G401.6 (cell line): ENCODE data around the gene UBALD2.
"Not testable (repeated sequence)": the region's sequence is repeated elsewhere in the genome, so short reads cannot be mapped to it uniquely, and the experiment has no call there.

ENCODE experiments used
- FAIRE-seq: peaks from 2 replicates; lab custom pipeline; 2012; peaks lifted over from hg19 to GRCh38; lab: Jason Lieb, UNC

Gene UBALD2

DNA sequence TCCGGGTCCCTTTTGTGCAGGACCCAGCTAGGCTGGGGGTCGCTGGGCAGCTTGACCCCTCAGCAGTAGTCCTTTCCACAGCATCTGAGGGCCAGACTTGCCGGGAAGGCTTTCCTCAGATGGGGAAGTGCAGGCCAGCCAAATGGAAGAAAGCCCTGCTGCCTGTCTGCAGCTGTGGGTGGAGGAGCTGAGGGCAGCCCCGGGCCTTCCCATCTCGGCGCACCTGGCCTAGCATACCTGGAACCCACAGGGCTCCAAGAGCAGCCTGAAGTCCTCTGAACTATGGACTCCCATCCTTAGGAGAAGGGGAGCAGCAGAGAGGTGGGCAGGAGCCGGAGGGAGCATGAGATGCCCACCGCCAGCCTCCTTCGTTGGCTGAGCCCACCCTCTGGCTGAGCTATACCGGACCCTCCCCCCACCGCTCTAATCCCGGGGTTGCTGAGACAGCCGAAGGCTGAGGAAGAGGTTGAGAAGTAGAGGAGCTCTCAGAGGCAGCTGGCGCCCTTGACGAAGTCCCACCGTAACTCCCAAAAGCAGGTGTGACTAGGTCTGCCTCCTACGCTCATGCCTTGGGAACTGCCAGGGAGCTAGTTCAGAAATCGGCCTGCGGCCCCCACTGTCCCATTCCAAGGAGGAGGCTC, 13.2 kb downstream of the UBALD2 start:
- no peak for FAIRE-seq

- FAIRE-seq, result peak; percentile 88
These were observed 14.0 kb downstream of the UBALD2 start for GRCh38 chr17:76278952-76279741.

DNA sequence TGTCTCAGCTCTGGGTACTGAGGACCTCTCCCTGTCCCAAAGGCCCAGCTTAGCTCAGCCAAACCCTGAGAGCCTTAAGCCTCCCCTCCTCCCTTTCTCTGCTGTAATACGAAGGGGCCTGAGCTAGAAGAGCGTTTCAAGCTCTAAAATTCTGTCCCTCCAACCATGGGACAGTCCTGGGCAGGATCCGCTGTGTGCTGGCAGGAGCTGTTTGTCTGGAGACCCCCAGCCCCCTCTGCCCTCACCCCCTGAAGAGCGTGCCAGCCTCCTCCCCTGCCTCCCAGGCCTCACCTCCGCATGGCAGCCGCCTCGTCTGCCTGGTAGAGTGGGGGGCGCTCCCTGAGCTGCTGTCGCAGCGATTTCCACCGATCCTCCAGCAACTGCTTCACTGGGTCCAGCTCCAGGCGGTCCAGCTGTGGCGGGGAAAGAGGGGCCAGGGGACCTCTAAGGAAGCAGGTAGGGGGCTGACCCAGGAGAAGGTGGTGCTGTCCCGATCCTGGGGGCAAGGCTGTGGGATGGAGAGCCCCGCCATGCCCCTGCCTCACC, 14.7 kb downstream of the UBALD2 start:
- no peak for FAIRE-seq

GRCh38 chr17:76280650-76281049, 15.5 kb downstream of the UBALD2 start:
- no peak for FAIRE-seq

- no peak for FAIRE-seq
These were observed 16.6 kb downstream of the UBALD2 start for GRCh38 chr17:76281573-76282371.

- FAIRE-seq, result no peak
These were observed 27.4 kb downstream of the UBALD2 start for GRCh38 chr17:76292567-76292966.

DNA sequence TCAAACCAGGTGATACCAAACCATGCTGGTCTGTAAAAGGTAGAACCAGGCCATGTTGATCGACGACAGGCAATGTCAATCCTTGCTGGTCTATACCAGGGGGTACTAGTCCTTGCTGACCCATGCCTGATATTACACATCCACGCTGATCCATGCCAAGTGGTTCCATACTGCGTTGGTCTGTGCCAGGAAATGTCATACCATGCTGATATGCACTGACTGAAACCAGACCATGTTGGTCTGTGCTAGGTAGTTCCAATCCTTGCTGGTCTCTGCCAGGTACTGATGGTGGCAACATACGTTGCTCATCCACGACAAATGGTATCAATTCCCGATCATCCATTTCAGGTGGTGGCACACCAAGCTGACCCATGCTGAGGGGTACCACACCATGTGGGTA, 28.0 kb downstream of the UBALD2 start:
- no peak for FAIRE-seq

- no peak for FAIRE-seq
These were observed 31.0 kb downstream of the UBALD2 start for GRCh38 chr17:76296186-76296585.

DNA sequence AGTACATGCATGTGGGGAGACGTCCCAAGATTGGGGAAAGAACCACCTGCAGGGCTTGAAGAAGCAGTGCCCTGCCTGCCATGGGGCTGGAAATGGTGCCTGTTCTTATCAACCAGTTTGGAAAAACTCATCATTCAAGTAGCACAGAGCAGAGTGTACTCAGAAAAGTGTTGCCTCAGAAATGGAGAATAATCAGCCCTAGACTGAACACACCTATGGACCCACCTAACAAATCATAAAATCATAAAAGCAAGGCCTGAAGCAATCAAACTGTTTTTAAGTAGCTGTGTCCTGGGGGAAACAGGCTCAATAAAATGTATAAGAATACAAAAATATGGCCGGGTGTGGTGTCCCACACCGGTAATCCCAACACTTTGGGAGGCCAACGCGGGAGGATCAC, 31.7 kb downstream of the UBALD2 start:
- FAIRE-seq, result no peak

DNA sequence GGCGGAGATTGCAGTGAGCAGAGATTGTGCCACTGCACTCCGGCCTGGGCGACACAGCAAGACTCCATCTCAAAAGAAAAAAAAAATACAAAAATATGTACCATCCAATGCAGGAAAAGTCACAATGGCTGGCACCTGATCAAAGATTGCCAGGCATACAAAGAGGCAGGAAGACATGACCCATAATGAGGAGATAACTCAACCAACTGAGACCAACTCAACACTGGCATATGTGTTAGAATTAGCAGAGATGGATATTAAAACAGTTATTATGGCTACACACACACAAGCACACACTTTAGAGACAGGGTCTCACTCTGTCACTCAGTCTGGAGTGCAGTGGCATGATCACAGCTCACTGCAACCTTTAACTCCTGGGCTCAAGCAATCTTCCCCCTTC, 32.3 kb downstream of the UBALD2 start:
- no peak for FAIRE-seq

DNA sequence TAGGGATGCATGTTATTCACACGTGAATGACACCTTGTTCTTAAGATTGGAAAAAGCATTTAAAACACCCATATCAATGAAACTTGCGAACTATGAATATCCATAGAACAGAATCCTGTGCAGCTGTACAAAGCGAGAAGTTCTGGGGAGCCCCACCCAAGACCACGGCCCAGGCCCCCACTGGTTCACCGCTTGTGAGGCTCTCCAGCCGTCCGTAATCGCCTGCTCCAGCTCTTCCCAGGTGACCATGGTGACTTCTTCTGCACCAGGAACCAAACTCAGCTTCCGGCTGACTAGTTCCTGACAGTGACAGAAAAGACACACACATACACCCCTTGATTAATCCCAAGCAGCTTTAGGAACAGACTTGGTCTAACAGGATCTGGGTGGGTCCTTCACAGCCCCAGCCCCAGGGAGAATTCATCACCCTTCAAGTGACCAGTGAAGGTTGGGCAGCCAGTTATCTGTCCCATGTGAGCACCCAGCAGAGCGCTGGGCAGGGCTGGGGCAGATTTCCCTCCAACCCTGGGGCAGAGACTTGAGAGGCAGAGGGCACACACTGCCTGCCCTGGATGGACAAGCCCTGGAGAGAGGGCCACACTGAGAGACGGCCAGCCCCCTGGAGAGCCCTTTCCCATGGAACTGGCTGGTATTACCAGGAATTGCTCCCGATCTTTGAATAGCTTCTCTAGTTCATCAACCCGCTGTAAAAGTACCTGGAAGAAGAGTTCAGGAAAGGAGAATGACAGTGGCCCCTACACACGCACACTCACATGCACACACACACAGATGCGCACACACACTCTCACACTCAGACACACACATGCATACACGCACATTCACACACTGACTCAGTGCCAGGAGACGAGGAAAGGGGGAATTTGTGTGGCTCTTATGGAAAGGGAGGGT, 39.3 kb downstream of the UBALD2 start:
- FAIRE-seq, result no peak

GRCh38 chr17:76305135-76305454, 39.9 kb downstream of the UBALD2 start:
- not testable (repeated sequence) for FAIRE-seq

DNA sequence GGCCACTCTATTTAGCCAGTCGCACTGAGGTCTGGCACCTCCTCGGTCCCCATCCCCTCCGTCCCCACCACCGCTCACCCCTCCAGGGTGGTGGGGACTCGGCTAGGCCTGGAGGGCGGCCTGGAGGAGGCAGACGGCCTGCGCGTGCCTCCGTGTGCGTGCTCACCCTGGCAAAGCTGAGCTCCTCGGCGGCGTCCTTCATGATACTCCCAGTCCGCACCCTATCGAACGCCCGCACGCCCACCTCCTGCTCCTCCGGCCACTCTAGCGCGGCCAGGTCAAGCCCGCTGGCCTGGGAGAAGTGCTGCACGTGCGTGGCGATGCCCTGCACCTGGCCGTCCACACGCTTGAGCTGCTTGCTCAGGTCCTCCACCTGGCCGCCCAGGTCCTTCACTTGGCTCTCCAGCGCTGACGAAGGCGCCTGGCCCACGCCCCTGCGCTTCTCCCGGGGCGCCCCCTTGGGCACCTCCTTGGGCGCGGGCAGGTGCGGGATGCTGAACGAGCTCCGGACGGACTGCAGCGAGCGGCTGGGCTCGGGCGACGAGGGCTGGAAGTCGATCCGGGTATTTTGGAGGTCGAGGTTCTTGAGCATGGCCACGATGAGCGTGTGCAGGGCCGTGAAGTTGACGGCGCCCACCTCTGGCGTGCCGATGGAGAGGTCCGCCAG, 42.3 kb downstream of the UBALD2 start:
- no peak for FAIRE-seq

- no peak for FAIRE-seq
These were observed 42.8 kb downstream of the UBALD2 start, which contains the start of gene QRICH2 for GRCh38 chr17:76307966-76308338. Gene QRICH2 (minus strand): TSS chr17:76308276. CDS start chr17:76307998, 278 bp downstream.

DNA sequence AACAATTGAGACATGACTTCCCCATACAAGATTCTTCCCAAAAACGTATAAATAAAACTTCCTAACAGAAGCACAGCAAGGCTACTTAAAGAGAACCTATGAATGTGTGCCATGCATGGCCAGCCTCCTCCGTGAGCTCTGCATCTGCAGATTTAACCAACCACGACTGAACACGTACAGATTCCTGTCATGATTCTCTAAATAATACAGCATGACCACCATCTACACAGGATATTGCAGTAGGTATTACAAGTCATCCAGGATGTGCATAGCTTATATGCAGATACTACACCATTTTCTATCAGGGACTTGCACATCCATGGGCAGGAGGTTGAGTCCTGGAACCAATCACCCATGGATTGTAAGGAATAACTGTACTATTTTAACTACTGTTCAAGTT, 44.3 kb downstream of the UBALD2 start:
- FAIRE-seq, result no peak

- no peak for FAIRE-seq
These were observed 47.6 kb downstream of the UBALD2 start for GRCh38 chr17:76312735-76313134.

DNA sequence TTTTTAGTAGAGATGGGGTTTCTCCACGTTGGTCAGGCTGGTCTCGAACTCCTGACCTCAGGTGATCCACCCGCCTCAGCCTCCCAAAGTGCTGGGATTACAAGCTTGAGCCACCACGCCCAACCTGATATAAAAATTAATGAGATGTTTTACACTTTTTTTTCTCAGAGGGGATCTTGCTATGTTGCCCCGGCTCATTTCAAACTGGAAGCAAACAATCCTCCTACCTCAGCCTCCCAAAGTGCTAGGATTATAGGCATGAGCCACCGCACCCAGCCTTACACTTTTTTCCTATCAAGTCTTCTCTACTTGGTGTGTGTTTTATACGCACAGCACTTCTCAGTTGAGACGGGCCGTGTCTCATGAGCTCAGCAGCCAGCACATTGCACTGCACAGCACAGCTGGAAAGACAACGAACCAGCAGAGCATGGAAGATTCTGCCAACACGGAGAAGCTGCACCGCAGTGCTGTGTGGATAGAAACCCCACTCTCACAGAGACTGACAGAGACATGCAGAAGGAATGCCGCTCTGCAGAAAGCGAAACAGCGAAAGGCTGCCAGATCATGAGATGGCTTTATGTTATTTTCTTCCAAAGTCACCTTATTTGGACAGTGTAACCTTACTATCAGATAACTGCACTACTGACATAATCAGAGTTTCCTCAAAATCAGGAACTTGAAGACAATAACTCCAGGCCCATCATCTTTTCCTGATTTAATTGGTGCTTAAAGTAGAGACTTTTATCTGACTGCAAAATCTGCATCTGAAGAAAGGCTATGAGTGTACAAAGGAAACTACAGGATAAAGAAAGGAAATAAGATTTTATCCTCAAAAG, 49.5 kb downstream of the UBALD2 start:
- FAIRE-seq, result no peak

GRCh38 chr17:76317535-76317934, 52.4 kb downstream of the UBALD2 start:
- FAIRE-seq, result no peak

- no peak for FAIRE-seq
These were observed 53.4 kb downstream of the UBALD2 start for GRCh38 chr17:76318586-76318985.
